Putamen (tissue), 1 donor: ENCODE measurements around the gene CYFIP1.
A peak's percentile ranks its signal among the peaks of the same experiment; 100 is the strongest.

Experiments
- DNase-seq: peaks from one replicate; pipeline ENCODE4 v3.0.0-alpha.2; 2016; ENCODE audit warnings: low spot score

CYFIP1 gene

GRCh38 chr15:22967084-22967770, 12.9 kb downstream of the CYFIP1 start:
- no peak for DNase-seq

DNA sequence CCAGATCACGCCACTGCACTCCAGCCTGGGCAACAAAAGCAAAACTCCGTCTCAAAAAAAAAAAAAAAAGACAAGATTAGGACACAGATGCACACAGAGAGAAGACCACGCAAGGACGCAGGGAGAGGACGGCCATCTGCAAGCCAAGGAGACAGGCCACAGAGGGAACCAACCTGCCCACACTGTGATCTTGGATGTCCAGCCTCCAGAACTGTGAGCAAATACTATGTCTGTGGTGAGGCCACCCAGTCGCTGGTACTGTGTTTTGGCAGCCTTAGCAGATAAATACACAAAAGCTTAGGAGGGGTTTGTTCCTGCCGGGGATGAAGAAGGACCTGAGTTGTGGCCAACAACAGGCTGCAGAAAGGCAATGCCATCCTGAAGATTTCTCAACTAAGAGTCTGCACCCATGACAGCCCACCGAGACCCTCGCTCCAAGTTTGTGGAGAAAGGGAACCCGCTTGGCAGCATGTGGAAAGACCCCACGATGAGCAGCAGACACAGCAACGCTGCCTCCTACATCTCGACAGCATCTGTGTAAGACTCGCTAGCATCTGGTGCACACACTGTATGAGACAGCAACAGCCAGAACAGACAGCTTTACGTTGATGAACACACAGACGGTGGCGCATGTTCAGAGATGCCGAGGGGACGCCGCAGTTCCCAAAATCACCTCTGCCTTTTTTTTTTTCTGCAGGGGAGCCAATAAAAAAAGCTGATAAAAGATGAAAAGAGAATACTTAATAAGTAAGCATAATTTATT, 13.7 kb downstream of the CYFIP1 start:
- no peak for DNase-seq

DNA sequence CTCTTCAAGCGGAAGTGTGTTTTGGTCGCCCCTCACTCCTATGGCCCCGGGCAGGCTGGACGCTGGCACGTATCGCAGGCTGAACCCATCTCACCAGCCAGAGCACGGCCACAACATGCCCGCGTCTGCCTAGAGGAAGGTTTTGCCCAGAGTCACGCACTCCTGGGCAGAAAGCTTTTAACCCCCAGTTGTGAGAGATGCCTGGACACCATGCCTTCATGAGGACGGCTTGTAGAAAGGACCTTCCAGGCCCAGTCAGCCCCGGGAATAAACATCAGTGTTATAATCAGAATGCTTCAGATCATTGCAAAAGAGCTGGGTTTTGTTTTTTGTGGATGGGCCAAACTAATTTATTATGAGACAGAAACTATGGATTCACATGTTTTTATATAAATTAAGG, 16.5 kb downstream of the CYFIP1 start:
- DNase-seq, result no peak

DNA sequence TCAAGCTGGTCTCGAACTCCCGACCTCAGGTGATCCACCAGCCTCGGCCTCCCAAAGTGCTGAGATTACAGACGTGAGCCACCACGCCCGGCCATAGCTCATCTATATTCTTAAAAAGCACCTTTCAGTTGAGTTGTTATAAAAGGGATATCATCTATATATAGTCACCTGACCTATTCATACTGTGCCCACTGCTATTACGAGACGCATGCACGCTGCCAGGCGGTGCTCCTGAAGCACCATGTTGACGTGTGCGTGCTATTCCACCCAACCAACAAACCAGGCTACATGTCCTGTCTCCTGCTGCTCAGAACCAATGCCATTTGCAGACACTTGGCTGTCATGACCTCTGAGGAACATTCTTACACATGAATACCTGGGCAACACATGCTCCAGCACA, 17.6 kb downstream of the CYFIP1 start:
- DNase-seq, result no peak

DNA sequence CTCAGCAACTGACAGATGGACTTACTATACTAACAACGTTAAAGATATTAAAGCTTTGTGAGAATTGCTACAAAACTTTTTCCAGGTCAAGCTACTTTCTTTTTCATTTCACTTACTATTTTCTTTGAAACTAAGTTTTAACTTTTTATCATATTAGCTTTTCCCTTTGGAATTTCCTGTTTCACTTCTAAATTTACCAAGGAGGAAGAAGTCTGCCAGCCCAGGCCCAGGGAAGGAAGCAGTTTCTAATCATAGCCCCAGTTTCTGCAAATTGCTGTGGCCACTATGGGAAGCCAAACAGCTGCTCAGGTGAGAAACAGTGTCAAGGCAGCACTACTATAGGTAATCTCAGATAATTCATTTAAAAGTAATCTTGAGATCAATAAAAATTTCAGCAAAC, 18.4 kb downstream of the CYFIP1 start:
- no peak for DNase-seq

DNA sequence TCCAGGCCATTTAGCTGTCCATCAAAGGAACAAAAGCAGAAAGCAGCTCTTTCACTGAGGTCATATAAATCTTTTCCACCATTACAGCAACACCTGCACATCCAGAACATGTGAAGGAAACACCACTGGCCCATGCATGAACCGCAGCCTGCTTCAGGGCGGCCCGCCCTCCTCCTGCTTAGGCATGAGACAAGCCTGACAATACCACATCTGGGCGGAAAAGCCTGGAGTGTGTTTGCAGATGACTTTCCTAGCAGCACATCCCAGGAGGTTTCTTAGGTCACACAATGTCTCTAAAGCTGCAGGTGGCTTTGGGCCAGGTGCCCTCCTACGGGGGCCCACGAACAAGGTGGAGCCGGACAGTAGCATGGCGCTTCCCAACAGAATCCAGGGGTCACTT, 19.6 kb downstream of the CYFIP1 start:
- DNase-seq, result no peak

DNA sequence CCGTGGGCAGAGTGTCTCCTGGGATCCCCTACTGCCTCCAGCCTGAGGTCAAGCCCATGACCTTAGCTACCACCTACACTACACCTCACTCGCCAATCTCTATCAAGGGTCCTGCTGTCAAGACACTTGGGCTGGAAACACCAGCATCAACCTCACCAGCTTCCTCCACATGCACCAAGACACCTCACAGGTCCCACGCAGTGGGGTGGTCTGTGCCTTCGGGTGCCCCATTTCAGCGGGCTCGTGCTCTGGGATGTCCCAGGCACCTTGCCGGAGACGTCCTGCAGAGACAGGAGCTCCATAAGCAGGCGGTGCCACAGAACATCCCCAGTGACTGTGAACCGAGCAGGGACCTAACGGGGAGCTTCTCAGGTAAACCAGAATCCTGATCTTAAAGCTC, 20.0 kb downstream of the CYFIP1 start:
- no peak for DNase-seq

DNA sequence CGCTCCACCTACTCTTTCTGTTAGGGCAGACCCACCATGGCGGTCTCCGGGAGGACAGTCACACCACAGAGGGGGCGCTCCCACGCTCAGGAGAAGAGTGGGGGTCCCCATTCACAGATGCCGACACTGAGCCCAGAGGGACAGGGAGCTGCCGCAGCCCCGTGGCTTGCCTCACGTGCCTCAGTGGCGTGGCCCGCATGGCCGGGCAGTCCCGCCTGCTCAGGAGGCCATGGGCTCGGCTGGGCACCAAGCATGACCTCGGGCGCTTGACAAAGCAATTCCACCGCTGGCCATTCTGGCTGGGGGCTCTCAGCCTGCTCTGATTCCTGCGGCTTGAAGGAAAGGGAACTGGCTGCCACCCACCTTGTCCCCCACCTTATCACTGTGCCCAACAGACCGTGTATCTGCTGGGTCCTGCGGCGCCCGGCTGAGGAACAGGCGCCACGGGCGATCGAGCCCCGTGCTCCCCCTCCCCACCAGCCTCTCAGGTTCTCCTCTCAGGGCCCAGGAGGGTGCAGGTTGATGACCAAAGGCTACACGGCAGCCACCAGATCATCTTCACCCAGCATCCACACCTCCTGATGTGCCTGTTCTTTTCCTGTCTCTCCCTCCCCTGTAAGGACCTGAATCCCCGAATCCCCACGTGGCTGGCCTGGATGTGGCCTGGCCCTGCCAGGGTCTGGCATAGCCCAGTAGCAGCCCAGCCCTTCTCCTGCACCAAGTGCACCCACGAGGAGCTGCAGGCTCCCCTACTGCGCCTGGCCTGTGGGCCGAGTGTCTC, 20.7 kb downstream of the CYFIP1 start:
- no peak for DNase-seq

DNA sequence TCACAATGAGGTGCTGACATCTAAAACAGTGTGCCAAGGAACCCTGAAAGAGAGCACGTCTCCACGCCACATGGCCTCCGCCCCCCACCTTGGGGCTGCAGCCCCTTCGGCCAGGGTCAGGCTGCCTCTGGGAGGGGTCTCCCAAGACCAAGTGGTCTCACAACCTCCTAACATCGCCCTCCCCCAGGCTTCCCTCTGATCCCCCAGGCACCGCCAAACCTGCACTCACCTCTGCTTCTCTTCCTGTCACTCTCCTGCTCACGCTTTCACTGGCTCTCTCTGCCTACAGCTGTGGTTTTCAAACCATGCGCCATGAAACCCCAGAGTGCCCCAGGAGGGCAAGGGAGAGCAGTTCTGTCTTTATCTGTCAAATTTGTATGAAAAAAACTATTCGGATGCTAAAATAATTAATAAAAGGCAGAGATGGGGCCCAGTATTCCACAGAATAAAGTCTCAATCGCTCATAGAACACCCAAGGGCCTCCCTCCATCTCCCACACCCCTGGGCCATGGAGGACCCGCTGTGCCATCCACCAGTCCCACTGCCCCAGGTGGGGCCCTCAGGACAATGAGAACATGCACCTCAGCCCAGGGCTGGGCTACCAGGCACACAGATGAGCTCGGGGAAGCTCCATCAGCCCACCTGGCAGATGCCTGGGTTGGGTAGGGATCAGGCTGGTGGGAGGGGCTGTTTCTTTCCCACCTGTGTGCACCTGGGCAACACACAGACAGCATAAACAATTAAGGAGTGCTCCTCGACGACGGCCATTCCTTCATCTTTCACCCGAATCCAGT, 21.5 kb downstream of the CYFIP1 start:
- DNase-seq, result no peak

- DNase-seq, result peak; percentile 49
Observed at GRCh38 chr15:22956978-22957260, 23.2 kb downstream of the CYFIP1 start.

- no peak for DNase-seq
Observed at GRCh38 chr15:22956257-22956977, 23.8 kb downstream of the CYFIP1 start.

GRCh38 chr15:22955544-22956119, 24.5 kb downstream of the CYFIP1 start:
- DNase-seq, result no peak

- no peak for DNase-seq
Observed at GRCh38 chr15:22954798-22955543, 25.2 kb downstream of the CYFIP1 start.

- no peak for DNase-seq
Observed at GRCh38 chr15:22954326-22954725, 25.8 kb downstream of the CYFIP1 start.

DNA sequence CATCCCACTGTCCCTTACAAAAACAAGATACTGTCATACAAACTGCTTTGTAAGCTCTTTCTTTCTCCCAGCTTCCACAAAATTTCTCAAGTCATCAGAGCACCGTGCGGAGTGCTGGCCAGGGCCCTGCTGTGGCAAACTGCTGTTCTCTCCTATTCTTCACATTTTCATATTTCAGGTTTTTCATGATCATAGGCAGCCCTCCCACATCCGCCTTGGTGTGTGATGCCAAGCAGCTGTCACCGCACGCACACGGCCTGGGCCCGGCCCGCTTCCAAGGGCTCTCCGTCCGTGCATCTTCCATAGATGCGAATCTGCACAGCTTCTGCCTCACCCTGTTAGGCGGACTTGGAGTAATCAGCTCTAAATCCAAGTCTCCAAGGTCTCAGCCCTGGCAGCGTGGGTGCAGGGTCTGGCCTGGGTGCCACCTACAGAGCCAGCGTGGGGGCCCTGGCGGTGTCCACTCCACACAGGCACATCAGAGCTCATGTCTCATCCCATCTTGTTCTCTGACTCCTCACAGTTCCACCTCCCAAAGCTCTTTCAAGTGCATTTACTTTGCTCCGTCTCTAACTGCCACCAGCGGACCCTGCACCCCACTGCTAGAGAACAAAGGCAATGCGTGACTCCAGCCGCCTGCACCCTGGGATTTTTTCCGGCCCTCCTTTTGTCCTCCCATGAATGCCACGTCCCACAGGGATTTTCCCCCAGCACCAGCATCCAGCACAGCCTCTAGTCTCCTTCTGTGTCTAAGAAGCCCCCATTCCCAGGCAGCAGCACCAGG, 27.2 kb downstream of the CYFIP1 start:
- DNase-seq, result no peak

GRCh38 chr15:22951381-22952280, 28.5 kb downstream of the CYFIP1 start:
- DNase-seq, result no peak

DNA sequence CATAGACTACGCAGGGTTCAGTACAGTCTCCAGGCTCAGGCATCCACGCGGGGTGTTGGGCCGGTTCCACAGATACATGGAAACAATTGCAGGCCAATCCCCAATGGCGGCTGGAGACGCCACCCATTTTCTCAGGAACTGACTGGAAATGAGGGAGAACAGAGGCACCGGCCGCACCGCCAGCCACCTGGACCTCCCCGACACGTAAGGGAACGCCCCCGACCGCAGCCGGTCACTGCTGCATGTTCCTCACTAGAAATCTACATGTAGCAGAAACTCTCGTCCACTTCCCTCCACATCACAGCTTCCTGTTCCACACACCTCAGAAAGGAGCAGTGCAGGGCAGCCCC, 29.2 kb downstream of the CYFIP1 start:
- no peak for DNase-seq

DNA sequence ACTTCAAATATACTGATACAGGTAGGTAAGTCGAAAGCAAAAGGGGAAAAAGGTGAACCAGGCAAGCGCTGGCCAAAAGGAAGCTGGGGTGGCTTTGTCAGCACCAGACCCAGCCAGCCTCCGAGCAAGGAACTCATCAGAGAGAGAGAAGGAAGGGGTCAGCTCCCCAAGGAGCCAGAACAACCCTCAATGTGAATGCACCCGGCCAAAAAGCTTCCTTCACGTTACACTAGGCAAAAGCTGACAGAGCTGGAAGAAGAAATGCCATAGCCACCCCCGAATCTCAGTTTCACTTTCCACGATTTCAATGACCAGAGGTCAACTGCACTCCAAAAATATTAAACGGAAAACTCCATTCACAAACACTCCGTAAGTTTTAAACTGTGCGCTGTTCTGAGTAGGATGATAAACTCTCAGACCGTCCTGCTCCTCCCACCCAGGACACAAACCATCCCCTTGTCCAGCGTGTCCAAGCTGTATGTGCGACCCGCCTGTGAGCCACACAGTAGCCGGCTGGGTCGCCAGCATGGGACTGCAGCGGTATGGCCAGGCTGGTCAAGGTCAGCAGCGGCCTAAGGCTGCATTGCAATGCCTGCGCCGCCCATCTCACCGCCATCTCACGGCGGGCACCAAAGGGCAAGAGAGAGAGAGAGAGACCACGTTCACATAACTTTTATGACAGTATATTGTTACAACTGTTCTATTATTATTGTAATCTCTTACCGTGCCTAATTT, 29.7 kb downstream of the CYFIP1 start:
- DNase-seq, result no peak
